ENCODE measurements around the gene PARP1.
"Not testable (repeated sequence)": the region's sequence is repeated elsewhere in the genome, so short reads cannot be mapped to it uniquely, and the experiment has no call there.

PARP1 gene

DNA sequence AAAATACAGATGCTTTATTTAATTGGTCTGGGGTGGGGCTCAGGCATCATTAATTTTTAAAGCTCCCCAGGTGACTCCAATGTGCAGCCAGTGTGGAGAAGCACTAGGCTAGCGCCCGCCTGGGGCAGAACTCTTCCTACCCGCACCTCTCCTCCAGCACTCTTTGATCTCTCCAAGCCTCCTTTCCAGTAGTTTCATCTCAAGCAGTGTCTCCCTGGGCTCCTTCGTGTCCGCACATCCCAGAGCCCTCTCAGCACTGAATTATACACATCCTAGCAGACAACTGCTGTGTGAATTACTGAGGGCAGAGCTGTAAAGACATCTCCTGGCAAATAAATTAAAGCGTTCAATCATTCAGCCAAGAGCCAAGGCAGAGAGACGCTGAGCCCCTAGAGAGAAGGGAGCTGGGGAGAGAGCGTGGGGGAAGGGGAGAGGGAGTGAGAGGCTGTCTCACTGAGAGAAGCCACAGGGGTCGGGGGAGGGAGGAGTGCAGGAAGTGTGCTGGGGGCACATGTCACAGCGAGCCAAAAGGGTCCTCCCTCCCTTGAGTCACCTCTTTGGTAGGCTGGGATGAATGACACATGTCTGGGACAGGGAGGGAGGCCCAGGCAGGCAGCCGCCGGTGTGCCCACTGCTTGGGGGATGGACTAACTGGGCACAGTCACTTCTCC, 21.0 kb upstream of the PARP1 start:
- DNase-seq: no peak

DNA sequence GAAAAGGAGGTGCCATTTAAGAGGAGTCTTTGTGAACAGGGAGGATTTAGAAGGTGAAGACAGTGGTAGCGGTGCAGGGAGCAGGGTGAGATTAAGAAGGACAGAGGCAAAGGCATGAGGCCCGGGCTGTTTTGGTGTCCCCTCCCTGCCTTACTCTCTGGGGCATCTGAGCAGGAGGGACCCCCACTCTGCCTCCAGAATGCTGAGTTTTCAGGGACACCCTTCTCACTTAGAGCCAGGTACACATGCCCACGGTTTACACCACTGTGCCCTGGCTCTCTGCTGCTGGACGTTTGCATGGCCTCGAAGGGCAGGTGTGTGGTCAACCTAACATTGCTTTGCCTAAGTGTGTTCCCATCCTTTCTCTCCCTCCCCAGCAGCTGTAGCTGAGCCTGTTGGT, 20.5 kb upstream of the PARP1 start:
- DNase-seq: no peak

DNA sequence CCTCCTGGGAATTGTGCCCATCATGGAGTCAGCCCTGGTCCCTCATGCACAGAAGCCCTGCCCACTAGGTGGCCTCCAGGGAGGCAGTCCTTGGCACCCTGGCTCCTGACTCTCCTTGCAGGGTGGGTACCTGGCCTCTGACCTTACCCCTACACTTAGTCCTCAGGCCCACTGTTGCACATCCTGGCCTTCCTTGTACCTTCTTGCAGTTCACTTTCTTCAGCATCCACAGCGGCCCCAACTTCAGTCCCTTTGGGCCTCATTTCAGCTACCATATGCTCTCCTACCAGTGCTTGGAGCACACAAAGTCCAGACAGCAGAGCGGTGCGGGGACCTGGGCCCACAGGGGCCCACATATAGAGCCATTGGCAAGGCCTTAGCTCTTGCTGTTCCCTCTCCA, 19.2 kb upstream of the PARP1 start:
- no peak for DNase-seq

DNA sequence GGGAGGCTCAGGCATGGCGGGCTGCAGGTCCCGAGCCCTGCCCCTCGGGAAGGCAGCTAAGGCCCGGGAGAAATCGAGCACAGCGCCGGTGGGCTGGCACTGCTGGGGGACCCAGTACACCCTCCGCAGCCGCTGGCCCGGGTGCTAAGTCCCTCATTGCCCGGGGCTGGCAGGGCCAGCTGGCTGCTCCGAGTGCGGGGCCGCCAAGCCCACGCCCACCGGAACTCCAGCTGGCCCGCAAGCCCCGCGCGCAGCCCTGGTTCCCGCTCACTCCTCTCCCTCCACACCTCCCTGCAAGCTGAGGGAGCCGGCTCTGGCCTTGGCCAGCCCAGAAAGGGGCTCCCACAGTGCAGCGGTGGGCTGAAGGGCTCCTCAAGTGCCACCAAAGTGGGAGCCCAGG, 18.5 kb upstream of the PARP1 start:
- DNase-seq: not testable (repeated sequence)

DNA sequence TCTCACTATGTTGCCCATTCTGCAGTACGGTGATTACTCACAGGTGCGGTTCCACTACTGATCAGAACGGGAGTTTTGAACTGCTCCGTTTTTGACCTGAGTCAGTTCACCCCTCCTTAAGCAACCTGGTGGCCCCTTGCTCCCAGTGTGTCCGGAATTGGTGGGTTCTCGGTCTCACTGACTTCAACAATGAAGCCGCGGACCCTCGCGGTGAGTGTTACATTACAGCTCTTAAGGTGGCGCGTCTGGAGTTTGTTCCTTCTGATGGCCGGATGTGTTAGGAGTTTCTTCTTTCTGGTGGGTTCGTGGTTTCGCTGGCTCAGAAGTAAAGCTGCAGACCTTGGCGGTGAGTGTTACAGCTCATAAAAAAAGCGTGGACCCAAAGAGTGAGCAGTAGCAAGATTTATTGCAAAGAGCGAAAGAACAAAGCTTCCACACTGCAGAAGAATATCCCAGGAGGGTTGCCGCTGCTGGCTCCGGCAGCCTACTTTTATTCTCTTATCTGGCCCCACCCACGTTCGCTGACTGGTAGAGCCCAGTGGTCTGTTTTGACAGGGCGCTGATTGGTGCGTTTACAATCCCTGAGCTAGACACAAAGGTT, 17.6 kb upstream of the PARP1 start:
- DNase-seq: peak; percentile 25

DNA sequence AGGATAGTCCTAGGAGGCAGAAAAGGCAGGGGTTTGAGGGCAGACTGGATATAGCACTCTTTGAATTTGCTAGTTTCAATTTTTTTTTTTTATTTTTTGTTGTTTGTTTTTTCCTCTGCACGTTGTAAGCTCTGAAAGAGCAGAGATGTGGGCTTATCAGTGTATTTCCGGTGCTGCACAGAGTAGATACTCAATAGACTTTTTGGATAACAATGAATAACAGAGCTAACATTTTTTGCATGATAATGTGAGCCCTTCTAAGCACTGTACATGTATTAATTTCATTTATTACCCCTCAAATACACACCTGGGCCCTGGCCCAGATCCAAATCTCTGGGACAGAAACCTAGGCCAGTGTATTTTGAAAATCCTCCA, 17.1 kb upstream of the PARP1 start:
- peak; percentile 47 for DNase-seq

DNA sequence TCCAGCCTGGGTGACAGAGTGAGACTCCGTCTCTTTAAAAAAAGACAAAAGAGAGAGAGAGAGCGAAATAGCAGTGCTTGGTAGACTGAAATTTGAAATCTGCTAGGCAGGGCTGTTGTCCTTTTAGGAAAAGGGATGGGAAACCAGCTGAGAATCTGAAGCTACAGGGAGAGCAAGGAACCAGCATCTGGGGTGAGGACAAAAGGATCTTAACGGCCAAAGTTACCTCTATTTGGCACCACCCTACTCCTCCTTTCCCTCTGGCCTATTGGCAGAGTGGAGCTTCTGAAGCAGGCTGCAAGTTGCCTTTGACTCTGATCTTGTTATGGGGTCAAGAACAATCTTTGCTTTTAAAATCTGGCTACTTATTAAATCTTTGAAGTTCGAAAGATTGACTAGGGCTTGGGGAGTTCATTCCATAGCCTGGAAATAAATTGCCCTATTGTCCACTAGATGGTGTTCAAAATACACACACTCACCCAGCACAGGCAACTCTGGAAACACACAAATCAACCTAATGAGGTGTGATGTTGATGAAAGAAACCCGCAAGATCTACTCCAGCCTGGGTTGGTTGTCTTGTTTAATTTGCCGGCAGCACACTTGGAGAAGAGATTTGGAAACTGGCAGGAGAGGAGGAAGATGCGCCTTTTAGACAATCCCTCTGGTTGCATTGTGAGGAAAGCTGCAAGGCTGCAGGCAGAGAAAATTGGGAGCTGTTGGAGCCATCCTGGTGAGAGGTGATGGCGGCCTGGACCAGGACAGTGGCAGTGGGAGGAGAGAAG, 16.5 kb upstream of the PARP1 start:
- DNase-seq: peak; percentile 66

DNA sequence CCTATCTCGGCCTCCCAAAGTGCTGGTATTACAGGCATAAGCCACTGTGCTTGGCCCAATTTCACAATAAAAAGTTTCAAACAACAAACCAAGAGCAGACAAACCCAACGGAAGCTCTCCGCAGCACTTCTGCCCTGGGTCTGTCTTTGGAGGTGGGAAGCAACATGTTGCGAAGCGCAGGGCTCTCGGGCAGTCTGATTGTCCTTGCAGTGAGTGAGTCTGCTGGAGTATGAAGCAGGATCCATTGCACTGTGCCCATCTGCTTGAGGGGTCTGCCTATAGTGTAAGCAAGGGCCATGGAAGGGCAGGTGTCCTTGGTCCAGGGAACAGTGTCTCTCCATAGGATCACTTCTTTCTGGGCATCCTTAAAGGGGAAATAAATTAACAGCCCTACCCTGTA, 14.6 kb upstream of the PARP1 start:
- no peak for DNase-seq

DNA sequence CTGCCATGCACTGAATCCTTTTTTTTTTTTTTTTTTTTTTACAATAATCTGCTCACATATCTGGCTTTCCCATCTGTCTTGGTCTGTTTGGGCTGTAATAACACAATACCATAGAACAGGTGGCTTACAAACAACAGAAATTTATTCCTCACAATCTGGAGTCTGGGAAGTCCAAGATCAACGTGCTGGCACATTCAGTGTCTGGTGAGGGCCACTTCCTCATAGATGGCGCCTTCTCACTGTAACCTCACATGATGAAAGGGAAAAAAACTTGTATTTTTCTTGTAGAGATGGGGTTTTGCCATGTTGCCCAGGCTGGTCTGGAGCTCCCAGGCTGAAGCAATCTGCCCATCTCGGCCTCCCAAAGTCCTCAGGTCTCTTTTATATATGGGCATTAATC, 13.0 kb upstream of the PARP1 start:
- no peak for DNase-seq

DNA sequence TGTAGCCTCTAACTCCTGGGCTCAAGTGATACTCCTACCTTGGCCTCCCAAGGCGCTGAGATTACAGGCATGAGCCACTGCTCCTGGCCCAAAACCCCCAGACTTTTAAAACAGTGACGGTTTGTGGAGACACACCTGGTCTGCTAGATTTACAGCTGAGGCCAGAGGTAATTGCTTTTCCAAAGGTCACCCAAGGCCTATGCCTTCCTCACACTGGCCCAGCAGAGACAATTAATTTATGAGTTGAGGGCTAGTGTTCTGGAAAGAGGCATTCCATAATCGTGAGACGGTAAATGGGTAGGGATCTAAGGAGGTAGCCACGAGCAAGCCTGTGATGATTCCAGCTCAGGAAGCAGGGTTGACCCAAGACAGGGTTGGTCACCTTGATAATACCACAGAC, 12.4 kb upstream of the PARP1 start:
- no peak for DNase-seq

DNA sequence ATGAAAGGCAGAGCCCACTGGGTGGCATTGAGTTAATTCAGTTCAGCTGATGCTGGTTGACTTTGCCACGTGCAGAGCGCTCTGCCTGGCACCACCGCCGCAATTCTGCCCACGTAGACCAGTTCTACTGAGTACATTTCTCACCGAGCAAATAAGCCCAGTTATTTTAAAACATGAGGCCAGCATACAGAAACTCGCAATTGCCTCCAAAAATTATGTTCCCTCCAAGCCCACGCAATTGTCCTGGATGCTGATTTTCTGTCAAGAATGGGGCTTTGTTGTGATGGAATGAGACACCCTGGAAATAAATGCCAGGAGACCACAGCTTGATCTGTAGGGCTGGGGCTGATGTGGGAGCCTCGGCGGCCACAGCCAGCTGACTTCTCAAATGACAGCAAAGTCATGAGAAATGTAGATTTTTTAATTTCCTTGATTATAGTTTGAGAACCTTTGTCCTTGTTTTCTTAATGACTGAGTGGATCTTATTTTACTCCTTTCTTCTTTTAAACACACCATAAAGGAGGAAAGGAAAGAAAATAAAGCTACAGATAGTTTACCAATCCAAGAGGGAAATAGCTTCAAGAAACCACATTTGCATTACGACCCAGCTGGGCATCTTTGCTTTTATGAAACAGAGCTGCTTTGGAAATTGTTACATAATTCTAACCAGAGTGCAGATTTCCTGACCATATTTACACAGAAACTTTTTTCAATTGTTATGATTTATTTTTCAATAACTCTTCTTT, 11.6 kb upstream of the PARP1 start:
- no peak for DNase-seq

DNA sequence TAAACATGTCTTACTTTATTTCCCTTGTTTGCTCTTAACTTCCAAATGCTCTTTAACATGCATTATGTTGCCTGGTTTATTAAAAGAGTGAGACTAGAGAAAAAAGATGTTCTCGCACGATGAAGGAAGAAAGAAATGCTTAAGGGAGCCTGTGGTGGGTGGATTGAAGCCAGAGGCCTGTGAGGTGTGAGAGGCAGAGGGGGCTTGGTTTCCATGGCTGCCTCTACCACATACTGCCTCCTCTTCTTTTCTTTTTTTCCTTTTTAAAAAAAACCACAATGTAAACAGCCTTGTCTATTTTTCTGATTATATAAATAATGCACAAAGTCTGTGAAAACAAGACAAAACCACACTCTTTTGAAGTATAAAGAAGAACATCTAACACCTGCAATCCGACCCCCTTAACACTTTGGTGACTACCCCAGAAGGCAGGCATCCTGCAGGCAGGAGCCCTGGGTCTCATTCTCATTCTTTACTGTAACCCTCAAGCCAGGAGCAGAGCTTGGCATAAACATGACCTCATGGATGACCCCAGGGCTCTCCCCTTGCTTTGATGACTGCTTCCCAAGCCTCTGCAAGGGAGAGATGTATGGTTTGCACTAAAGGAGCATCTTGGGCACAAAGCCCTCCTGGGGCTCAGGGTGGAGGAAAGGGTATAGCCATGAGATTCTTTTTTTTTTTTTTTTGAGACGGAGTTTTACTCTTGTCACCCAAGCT, 10.1 kb upstream of the PARP1 start:
- no peak for DNase-seq

DNA sequence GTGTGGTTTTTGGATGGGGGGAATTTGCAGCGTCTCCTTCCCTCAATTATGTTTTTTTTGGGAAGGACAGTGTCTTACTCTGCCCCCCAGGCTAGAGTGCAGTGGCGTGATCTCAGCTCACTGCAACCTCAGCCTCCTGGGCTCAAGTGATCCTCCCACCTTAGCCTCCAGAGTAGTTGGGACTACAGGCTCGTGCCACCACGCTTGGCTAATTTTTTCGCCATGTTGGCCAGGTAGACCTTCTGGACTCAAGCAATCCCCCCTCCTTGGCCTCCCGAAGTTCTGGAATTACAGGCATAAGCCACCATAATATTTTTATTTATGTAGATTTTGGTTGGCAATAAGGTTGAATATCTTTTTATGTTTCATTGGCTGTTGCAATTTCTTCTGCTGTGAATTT, 9.5 kb upstream of the PARP1 start:
- no peak for DNase-seq

DNA sequence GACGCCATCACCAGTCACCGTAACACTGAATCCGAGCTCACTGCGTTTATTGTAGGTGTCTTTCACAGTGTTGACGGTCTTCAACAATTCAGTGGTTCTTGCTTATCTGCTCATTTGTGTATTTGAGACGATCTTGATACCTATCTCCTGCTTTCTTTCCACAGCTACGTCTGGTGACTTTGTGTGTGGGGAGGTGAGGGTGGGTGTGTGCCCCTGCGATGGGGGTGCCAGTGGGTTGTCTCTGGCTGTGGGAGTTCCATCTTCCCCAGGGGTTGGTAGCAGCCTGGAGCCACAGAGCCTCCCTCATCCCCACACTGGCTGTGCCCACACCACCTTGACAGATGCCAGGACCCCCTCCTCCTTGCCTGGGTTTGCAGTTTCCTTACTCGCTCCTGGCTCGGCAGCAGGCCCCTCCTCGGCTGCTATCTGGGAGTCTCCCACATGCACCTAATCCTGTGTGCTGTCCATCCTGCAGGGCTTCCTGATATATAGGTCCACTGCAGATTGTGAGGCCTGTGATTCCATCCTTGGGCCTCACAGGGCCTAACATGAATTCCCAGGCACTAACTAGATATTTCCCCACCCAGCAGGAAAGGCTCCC, 6.3 kb upstream of the PARP1 start:
- no peak for DNase-seq

DNA sequence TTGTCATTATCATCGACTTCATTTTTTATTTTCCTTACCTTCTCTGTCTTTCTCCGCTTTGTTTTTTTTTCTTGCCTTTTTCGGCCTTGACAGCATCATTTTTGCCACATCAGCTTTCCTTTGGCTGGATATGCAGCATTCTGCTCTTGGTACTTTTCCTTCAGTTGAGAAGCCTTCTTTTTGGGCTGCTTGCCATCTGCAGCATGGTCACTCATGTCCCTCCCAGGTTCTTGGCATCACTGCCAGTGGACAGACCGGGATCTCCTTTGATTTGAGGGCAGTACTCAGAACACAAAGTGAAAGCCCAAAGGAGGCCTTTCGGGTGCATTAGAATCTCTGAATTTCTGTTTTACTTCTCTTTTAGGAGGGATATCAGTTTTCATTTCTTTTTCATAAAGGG, 3.7 kb upstream of the PARP1 start:
- DNase-seq: peak; percentile 78

DNA sequence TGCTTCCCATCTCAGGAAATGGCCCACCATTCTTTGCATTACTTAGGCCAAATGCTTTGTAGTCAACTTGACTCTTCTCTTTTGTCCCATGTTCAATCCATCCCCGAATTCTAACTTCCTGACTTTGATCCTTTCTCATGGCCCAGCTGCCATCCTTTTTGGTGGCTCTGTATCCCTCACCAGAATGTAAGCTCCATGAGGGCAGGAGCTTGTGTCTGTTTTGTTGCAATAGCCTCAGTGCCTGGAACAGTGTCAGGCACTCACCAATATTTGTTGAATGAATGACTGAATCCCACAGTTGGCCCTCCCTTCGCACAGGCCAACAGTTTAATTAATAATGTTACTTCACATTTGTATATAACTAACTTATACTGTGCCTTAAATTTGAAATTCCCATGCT, 3.1 kb upstream of the PARP1 start:
- DNase-seq: no peak

DNA sequence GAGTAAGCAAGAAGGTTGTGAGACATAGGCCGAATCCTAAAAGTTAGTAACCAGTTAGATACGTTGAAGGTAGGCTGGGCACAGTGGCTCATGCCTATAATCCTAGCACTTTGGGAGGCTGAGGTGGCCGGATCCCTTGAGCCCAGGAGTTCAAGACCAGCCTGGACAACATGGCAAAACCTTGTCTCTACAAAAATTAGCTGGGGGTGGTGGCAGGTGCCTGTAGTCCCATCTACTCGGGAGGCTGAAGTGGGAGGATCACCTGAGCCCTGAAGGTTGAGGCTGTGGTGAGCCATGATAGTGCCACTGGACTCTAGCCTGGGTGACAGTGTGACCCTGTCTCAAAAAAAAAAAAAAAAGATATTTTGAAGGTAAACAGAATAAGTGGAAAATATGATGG, 1.5 kb upstream of the PARP1 start:
- no peak for DNase-seq

DNA sequence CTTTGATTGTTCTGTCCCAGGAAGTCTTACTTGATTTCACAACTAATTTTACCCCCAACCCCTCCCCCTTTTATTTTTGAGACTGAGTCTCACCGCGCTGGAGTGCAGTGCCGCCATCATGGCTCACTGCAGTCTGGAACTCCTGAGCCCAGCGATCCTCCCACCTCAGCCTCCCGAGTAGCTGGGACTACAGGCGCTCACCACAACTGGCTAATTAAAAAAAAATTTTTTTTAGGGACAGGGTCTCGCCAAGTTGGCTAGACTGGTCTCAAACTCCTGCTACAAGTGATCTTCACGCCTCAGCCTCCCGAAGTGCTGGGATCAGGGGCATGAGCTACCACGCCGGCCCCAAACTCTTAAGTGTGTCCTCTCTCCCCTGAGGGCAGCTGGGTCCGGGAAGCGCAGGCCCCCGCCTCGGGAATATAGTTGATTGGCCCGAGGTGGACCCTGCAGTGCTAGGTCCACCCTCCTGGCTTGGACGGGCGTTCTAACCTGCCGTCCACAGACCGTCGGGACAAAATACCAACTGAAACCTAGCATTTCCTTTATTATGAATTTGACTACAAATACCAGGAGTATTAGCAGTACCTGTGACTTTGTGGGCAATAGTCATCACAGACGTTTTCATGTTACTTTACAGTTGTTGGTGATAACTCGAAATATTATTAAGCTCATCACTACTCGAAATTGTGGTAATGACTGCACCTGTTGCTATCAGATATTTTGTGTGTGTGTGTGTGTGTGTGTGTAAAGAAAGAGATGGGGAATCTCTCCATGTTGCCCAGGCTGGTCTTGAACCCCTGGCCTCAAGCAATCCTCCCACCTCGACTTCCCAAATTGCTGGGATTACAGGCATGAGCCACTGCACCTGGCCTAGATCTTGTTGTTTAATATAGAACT, 642 bp upstream of the PARP1 start:
- no peak for DNase-seq

DNA sequence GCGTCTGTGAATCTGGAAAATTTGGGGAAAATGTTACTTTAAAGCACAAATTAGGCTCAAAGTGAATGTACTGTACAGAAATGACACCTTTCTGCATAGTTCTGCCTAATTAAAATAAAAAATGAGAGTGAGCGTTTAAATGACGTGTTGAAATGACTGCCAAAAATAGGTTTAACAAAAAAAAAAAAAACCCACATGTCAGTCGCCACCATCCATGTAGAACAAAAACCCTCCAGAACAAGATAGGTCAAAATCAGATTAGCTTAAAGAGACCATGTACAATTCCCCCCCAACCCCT, 745 bp downstream of the PARP1 start:
- DNase-seq: no peak

DNA sequence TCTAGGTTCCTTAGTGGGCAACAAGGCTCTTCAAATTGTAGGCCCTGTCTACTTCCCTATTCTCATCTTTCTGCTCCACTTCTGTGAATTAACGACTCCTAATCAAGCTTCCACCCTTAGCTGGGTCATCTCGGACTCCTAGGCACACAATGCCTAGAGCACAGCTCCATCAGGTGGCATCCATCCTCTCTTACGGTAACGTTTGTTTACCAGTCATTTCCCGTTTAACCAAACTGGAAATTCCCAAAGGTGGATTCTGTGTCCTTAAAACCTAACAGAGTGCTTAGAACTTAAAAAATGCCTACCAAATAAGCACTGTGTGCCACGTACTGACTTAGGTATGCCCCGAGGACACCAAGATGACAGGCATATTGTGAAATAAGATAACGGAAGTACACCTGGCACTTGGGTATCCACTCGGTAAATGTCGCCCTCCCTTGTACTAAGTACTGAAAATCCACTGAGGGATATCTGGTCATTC, 1.5 kb downstream of the PARP1 start:
- peak; percentile 69 for DNase-seq

DNA sequence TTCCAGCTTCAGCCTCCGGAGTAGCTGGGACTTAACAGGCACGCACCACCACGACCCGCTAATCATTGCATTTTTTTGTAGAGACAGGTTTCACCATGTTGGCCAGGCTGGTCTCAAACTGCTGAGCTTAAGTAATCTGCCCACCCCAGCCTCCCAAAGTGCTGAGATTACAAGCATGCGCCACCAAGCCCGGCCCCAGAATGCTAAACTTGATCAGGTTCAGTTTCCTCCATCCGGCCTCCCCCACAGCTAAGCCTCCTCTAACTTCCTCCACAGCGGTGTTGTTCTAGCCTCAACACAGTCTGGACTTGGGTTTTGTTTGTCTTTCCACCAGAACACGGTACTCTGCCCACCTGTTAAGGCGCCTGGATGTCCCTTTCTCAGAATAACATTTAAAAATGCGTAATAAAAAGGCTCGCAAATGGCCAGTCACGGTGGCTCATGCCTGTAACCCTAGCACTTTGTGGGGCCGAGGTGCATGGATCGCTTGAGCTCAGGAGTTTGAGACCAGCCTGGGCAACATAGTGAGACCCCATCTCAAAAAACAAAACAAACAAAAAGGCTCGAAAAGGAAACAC, 2.4 kb downstream of the PARP1 start:
- DNase-seq: peak; percentile 82

Measured in RPMI8226 (cell line).